Measurements from ENCODE around the gene LUM.

Gene LUM

GRCh38 chr12:91065396-91065795 is 45.9 kb downstream of the LUM start (continued):
- TF ChIP-seq PRDM6 (tag by site-specific recombination; IDR thresholded peaks at IDR 0.05): no peak
- TF ChIP-seq ZNF350 (tag by site-specific recombination; IDR thresholded peaks at IDR 0.05): no peak
- no peak for TF ChIP-seq PATZ1 (tag by site-specific recombination; IDR thresholded peaks at IDR 0.05)
- no peak for TF ChIP-seq ZBTB44 (tag by site-specific recombination; IDR thresholded peaks at IDR 0.05)
- TF ChIP-seq ZBTB21 (tag by site-specific recombination; IDR thresholded peaks at IDR 0.05): no peak
- TF ChIP-seq GLIS1 (tag by site-specific recombination; IDR thresholded peaks at IDR 0.05): no peak
- no peak for TF ChIP-seq HIC1 (tag by site-specific recombination; IDR thresholded peaks at IDR 0.05)
- no peak for TF ChIP-seq ZNF571 (tag by site-specific recombination; IDR thresholded peaks at IDR 0.05)
- no peak for TF ChIP-seq PBX3 (CRISPR knock-in tag; IDR thresholded peaks at IDR 0.05)

GRCh38 chr12:91064640-91065039 is 46.7 kb downstream of the LUM start:
- no peaks in the 10 kb centered on the region for H3K4me1 ChIP-seq (ENCODE audit: control insufficient read depth, insufficient read depth, low read length)
- H3K4me3 ChIP-seq (ENCODE audit: low read depth, low read length): no peak overlapping the region
- no peak for TF ChIP-seq PRDM1 (tag by site-specific recombination; IDR thresholded peaks at IDR 0.05)
- TF ChIP-seq ZNF704 (tag by site-specific recombination; IDR thresholded peaks at IDR 0.05): no peak
- no peak for TF ChIP-seq ZNF366 (tag by site-specific recombination; conservative IDR thresholded peaks at IDR 0.05)
- no peaks in the 10 kb centered on the region for H3K9me3 ChIP-seq (ENCODE audit: control insufficient read depth, insufficient read depth, low read depth, low read length)
- POLR2A ChIA-PET: no interaction called here
- no peaks in the 10 kb centered on the region for H3K36me3 ChIP-seq (ENCODE audit: control insufficient read depth in 2 of 2, insufficient read depth in 1 of 2, low read length in 2 of 2)
- CTCF ChIA-PET: no interaction called here
- no peak overlapping the region for H3K27ac ChIP-seq (ENCODE audit: extremely low read depth, low read depth, low read length)

- POLR2A ChIA-PET: no interaction called here
- H3K4me1 ChIP-seq (ENCODE audit: control insufficient read depth, insufficient read depth, low read length): no peaks in the 10 kb centered on the region
- H3K9me3 ChIP-seq (ENCODE audit: control insufficient read depth, insufficient read depth, low read depth, low read length): no peaks in the 10 kb centered on the region
- no peak overlapping the region for H3K4me3 ChIP-seq (ENCODE audit: low read depth, low read length)
- H3K27ac ChIP-seq (ENCODE audit: extremely low read depth, low read depth, low read length): no peak overlapping the region
- CTCF ChIA-PET: interaction anchor here (0.6 to 0.9 kb wide), 2 partner anchors 9 to 278 kb away, joined by 3 read pairs; no protein-coding TSS in a partner anchor
- H3K36me3 ChIP-seq (ENCODE audit: control insufficient read depth in 2 of 2, insufficient read depth in 1 of 2, low read length in 2 of 2): no peaks in the 10 kb centered on the region
- TF ChIP-seq ZNF600 (tag by site-specific recombination; IDR thresholded peaks at IDR 0.05) (no peak), PRDM1 (tag by site-specific recombination; IDR thresholded peaks at IDR 0.05) (no peak), ZIC2 (tag by site-specific recombination; IDR thresholded peaks at IDR 0.05) (no peak), KLF16 (tag by site-specific recombination; IDR thresholded peaks at IDR 0.05) (no peak), ZNF621 (tag by site-specific recombination; IDR thresholded peaks at IDR 0.05) (no peak), ZSCAN30 (tag by site-specific recombination; IDR thresholded peaks at IDR 0.05) (no peak), ZNF521 (tag by site-specific recombination; IDR thresholded peaks at IDR 0.05) (no peak), ZNF394 (tag by site-specific recombination; IDR thresholded peaks at IDR 0.05; ENCODE audit: borderline replicate concordance) (no peak), TRIM28 (IDR thresholded peaks at IDR 0.05; ENCODE audit: borderline replicate concordance, low read length) (no peak), ZNF324 (tag by site-specific recombination; IDR thresholded peaks at IDR 0.05) (no peak), ZBTB1 (tag by site-specific recombination; IDR thresholded peaks at IDR 0.05) (no peak), ZFP37 (tag by site-specific recombination; IDR thresholded peaks at IDR 0.05) (no peak), ZNF747 (tag by site-specific recombination; IDR thresholded peaks at IDR 0.05) (no peak)
These were observed 50.2 kb downstream of the LUM start for GRCh38 chr12:91061091-91061490.

Data from HEK293 (cell line).